ENCODE measurements around the gene TSHZ3.

Gene TSHZ3

GRCh38 chr19:31354799-31355664, 5.8 kb upstream of the TSHZ3 start:
- no peak for DNase-seq (ENCODE audit: low spot score)

GRCh38 chr19:31354316-31354715, 5.1 kb upstream of the TSHZ3 start:
- DNase-seq (ENCODE audit: low spot score) = no peak

- no peak for DNase-seq (ENCODE audit: low spot score)
Measured at GRCh38 chr19:31353833-31354232, 4.6 kb upstream of the TSHZ3 start.

GRCh38 chr19:31352782-31353651, 3.8 kb upstream of the TSHZ3 start:
- no peak for DNase-seq (ENCODE audit: low spot score)

- no peak for DNase-seq (ENCODE audit: low spot score)
Measured at GRCh38 chr19:31352296-31352781, 3.1 kb upstream of the TSHZ3 start.

GRCh38 chr19:31351855-31352195, 2.6 kb upstream of the TSHZ3 start:
- no peak for DNase-seq (ENCODE audit: low spot score)

- DNase-seq (ENCODE audit: low spot score) = peak; percentile 66
Measured at GRCh38 chr19:31351056-31351854, 2.0 kb upstream of the TSHZ3 start.

- peak; percentile 87 for DNase-seq (ENCODE audit: low spot score)
Measured at GRCh38 chr19:31350693-31351055, 1.4 kb upstream of the TSHZ3 start.

GRCh38 chr19:31350033-31350692, 927 bp upstream of the TSHZ3 start:
- DNase-seq (ENCODE audit: low spot score) = peak; percentile 74

GRCh38 chr19:31348481-31349159, 616 bp downstream of the TSHZ3 start:
- no peak for DNase-seq (ENCODE audit: low spot score)

- no peak for DNase-seq (ENCODE audit: low spot score)
Measured at GRCh38 chr19:31347828-31348392, 1.3 kb downstream of the TSHZ3 start.

- no peak for DNase-seq (ENCODE audit: low spot score)
Measured at GRCh38 chr19:31347354-31347753, 1.9 kb downstream of the TSHZ3 start.

- no peak for DNase-seq (ENCODE audit: low spot score)
Measured at GRCh38 chr19:31346184-31347059, 2.8 kb downstream of the TSHZ3 start.

GRCh38 chr19:31344403-31344802, 4.8 kb downstream of the TSHZ3 start:
- peak; percentile 65 for DNase-seq (ENCODE audit: low spot score)

GRCh38 chr19:31342926-31343325, 6.3 kb downstream of the TSHZ3 start:
- no peak for DNase-seq (ENCODE audit: low spot score)

GRCh38 chr19:31340042-31341025, 8.9 kb downstream of the TSHZ3 start:
- DNase-seq (ENCODE audit: low spot score) = peak; percentile 73

GRCh38 chr19:31339411-31339810, 9.8 kb downstream of the TSHZ3 start:
- no peak for DNase-seq (ENCODE audit: low spot score)

GRCh38 chr19:31338069-31338776, 11.0 kb downstream of the TSHZ3 start:
- peak; percentile 79 for DNase-seq (ENCODE audit: low spot score)

Data from D341Med (cell line).